ENCODE data around the gene PARN. TPM values are rescaled to one million over a fixed set of nuclear protein-coding genes. Genes with fewer than 3 reads are reported as not detected.

PARN gene
- total and polyA plus RNA-seq, 2 experiments from 2014 or later = 32.5 to 61.3 TPM

DNA sequence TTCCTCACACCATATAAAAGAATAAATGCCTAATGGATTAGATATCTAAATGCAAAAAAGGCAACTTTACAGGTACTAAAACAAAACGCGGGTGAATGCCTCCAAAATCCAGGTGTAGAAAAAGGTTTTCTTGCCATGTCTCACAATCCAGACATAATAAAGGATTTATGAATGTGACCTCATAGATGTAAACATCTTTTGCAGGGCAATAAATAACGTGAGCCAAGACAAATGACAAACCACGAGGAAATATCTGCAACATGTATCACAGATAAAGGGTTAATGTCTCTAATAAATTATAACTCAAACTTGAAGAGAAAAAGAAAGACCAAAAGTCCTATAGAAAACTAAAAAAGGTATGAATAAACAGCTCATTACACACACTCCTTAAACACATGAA is 180.7 kb downstream of the PARN start:
- no peaks in the 10 kb centered on the region for H3K79me2 ChIP-seq (replicated peaks; ENCODE audit: insufficient read depth)
- H3F3A ChIP-seq (replicated peaks; ENCODE audit: low read depth) = no peaks in the 10 kb centered on the region
- ATAC-seq (no peak), DNase-seq (ENCODE audit: low spot score) (no peak)
- TF ChIP-seq, protein P1, sequence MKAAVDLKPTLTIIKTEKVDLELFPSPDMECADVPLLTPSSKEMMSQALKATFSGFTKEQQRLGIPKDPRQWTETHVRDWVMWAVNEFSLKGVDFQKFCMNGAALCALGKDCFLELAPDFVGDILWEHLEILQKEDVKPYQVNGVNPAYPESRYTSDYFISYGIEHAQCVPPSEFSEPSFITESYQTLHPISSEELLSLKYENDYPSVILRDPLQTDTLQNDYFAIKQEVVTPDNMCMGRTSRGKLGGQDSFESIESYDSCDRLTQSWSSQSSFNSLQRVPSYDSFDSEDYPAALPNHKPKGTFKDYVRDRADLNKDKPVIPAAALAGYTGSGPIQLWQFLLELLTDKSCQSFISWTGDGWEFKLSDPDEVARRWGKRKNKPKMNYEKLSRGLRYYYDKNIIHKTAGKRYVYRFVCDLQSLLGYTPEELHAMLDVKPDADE (IDR thresholded peaks at IDR 0.05) = no peak
- TF ChIP-seq, protein P2, sequence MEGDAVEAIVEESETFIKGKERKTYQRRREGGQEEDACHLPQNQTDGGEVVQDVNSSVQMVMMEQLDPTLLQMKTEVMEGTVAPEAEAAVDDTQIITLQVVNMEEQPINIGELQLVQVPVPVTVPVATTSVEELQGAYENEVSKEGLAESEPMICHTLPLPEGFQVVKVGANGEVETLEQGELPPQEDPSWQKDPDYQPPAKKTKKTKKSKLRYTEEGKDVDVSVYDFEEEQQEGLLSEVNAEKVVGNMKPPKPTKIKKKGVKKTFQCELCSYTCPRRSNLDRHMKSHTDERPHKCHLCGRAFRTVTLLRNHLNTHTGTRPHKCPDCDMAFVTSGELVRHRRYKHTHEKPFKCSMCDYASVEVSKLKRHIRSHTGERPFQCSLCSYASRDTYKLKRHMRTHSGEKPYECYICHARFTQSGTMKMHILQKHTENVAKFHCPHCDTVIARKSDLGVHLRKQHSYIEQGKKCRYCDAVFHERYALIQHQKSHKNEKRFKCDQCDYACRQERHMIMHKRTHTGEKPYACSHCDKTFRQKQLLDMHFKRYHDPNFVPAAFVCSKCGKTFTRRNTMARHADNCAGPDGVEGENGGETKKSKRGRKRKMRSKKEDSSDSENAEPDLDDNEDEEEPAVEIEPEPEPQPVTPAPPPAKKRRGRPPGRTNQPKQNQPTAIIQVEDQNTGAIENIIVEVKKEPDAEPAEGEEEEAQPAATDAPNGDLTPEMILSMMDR (conservative IDR thresholded peaks at IDR 0.05; ENCODE audit: low read depth in 2 of 2) = no peak
- TF ChIP-seq STAT1 (IDR thresholded peaks at IDR 0.05; ENCODE audit: unreplicated experiment) (no peak), JUNB (IDR thresholded peaks at IDR 0.05; ENCODE audit: unreplicated experiment) (no peak), EZH2 (IDR thresholded peaks at IDR 0.05; ENCODE audit: low read depth, unreplicated experiment) (no peak), NANOG (IDR thresholded peaks at IDR 0.05; ENCODE audit: borderline replicate concordance) (no peak), ZNF114 (CRISPR knock-in tag; IDR thresholded peaks at IDR 0.05) (no peak), ZNF331 (CRISPR knock-in tag; IDR thresholded peaks at IDR 0.05; ENCODE audit: low read depth) (no peak)
- TF ChIP-seq, protein P3, sequence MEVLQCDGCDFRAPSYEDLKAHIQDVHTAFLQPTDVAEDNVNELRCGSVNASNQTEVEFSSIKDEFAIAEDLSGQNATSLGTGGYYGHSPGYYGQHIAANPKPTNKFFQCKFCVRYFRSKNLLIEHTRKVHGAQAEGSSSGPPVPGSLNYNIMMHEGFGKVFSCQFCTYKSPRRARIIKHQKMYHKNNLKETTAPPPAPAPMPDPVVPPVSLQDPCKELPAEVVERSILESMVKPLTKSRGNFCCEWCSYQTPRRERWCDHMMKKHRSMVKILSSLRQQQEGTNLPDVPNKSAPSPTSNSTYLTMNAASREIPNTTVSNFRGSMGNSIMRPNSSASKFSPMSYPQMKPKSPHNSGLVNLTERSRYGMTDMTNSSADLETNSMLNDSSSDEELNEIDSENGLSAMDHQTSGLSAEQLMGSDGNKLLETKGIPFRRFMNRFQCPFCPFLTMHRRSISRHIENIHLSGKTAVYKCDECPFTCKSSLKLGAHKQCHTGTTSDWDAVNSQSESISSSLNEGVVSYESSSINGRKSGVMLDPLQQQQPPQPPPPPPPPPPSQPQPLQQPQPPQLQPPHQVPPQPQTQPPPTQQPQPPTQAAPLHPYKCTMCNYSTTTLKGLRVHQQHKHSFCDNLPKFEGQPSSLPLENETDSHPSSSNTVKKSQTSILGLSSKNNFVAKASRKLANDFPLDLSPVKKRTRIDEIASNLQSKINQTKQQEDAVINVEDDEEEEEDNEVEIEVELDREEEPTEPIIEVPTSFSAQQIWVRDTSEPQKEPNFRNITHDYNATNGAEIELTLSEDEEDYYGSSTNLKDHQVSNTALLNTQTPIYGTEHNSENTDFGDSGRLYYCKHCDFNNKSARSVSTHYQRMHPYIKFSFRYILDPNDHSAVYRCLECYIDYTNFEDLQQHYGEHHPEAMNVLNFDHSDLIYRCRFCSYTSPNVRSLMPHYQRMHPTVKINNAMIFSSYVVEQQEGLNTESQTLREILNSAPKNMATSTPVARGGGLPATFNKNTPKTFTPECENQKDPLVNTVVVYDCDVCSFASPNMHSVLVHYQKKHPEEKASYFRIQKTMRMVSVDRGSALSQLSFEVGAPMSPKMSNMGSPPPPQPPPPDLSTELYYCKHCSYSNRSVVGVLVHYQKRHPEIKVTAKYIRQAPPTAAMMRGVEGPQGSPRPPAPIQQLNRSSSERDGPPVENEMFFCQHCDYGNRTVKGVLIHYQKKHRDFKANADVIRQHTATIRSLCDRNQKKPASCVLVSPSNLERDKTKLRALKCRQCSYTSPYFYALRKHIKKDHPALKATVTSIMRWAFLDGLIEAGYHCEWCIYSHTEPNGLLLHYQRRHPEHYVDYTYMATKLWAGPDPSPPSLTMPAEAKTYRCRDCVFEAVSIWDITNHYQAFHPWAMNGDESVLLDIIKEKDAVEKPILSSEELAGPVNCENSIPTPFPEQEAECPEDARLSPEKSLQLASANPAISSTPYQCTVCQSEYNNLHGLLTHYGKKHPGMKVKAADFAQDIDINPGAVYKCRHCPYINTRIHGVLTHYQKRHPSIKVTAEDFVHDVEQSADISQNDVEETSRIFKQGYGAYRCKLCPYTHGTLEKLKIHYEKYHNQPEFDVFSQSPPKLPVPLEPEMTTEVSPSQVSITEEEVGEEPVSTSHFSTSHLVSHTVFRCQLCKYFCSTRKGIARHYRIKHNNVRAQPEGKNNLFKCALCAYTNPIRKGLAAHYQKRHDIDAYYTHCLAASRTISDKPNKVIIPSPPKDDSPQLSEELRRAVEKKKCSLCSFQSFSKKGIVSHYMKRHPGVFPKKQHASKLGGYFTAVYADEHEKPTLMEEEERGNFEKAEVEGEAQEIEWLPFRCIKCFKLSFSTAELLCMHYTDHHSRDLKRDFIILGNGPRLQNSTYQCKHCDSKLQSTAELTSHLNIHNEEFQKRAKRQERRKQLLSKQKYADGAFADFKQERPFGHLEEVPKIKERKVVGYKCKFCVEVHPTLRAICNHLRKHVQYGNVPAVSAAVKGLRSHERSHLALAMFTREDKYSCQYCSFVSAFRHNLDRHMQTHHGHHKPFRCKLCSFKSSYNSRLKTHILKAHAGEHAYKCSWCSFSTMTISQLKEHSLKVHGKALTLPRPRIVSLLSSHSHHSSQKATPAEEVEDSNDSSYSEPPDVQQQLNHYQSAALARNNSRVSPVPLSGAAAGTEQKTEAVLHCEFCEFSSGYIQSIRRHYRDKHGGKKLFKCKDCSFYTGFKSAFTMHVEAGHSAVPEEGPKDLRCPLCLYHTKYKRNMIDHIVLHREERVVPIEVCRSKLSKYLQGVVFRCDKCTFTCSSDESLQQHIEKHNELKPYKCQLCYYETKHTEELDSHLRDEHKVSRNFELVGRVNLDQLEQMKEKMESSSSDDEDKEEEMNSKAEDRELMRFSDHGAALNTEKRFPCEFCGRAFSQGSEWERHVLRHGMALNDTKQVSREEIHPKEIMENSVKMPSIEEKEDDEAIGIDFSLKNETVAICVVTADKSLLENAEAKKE (CRISPR knock-in tag; IDR thresholded peaks at IDR 0.05) = no peak
- no peaks in the 10 kb centered on the region for H3K4me1 ChIP-seq (ENCODE audit: insufficient read depth)
- no peaks in the 10 kb centered on the region for H3K9me2 ChIP-seq (ENCODE audit: insufficient read depth)
- peaks cover 14% of the 10 kb centered on the region; the same call in 2 of the 3 replicates for H3K4me1 Mint-ChIP-seq
- no peak overlapping the region for H3K27ac Mint-ChIP-seq
- no peaks in the 10 kb centered on the region for H4K20me1 ChIP-seq (replicated peaks; ENCODE audit: insufficient read depth)
- H3K36me3 ChIP-seq (ENCODE audit: insufficient read depth) = no peaks in the 10 kb centered on the region
- H3K36me3 Mint-ChIP-seq (ENCODE audit: low read depth) = no peaks in the 10 kb centered on the region
- H3K9me3 Mint-ChIP-seq = no peaks in the 10 kb centered on the region
- H3K4me3 Mint-ChIP-seq = no peak overlapping the region
- no peak overlapping the region for H3K4me2 ChIP-seq
- H3K27ac ChIP-seq (ENCODE audit: low read depth) = no peak overlapping the region
- H3K27me3 Mint-ChIP-seq (ENCODE audit: insufficient read depth, low read depth, poor library complexity) = no peaks in the 10 kb centered on the region
- no peak overlapping the region for H3K4me3 ChIP-seq
- no peak overlapping the region for H2AFZ ChIP-seq
- no peaks in the 10 kb centered on the region for H3K27me3 ChIP-seq (ENCODE audit: insufficient read depth)

Measured in GM23338 (cell line).